EL (cell line): ENCODE results near the gene PGAM2.
"Not testable (repeated sequence)": the region's sequence is repeated elsewhere in the genome, so short reads cannot be mapped to it uniquely, and the experiment has no call there.

Experiments used
- DNase-seq: peaks from one replicate; pipeline ENCODE4 v3.0.0-alpha.2; 2016

PGAM2 gene

GRCh38 chr7:44046321-44047061 lies 18.9 kb downstream of the PGAM2 start:
- DNase-seq, result no peak

GRCh38 chr7:44045226-44046014 lies 19.9 kb downstream of the PGAM2 start:
- DNase-seq, result no peak

- peak; percentile 90 for DNase-seq
Observed at GRCh38 chr7:44044315-44045225, 20.8 kb downstream of the PGAM2 start, which contains the start of gene DBNL. Gene DBNL (plus strand): TSS chr7:44044702. CDS start chr7:44044738, 36 bp downstream.

GRCh38 chr7:44043902-44044301 lies 21.5 kb downstream of the PGAM2 start:
- DNase-seq, result no peak

- no peak for DNase-seq
Observed at GRCh38 chr7:44042221-44042620, 23.1 kb downstream of the PGAM2 start.

- DNase-seq, result not testable (repeated sequence)
Observed at GRCh38 chr7:44040493-44040891, 24.9 kb downstream of the PGAM2 start.

GRCh38 chr7:44039800-44040492 lies 25.4 kb downstream of the PGAM2 start:
- DNase-seq, result not testable (repeated sequence)

- DNase-seq, result peak; percentile 74
Observed at GRCh38 chr7:44038961-44039558, 26.3 kb downstream of the PGAM2 start.

- not testable (repeated sequence) for DNase-seq
Observed at GRCh38 chr7:44038553-44038952, 26.8 kb downstream of the PGAM2 start.

GRCh38 chr7:44037951-44038350 lies 27.4 kb downstream of the PGAM2 start:
- DNase-seq, result not testable (repeated sequence)

- peak; percentile 25 for DNase-seq
Observed at GRCh38 chr7:44036364-44036763, 29.0 kb downstream of the PGAM2 start.

GRCh38 chr7:44033971-44034844 lies 31.2 kb downstream of the PGAM2 start:
- not testable (repeated sequence) for DNase-seq

- not testable (repeated sequence) for DNase-seq
Observed at GRCh38 chr7:44032031-44032430, 33.3 kb downstream of the PGAM2 start.

GRCh38 chr7:44031319-44031718 lies 34.0 kb downstream of the PGAM2 start:
- not testable (repeated sequence) for DNase-seq

GRCh38 chr7:44030029-44030428 lies 35.3 kb downstream of the PGAM2 start:
- DNase-seq, result not testable (repeated sequence)

- not testable (repeated sequence) for DNase-seq
Observed at GRCh38 chr7:44029433-44029832, 35.9 kb downstream of the PGAM2 start.

GRCh38 chr7:44022796-44023467 lies 42.4 kb downstream of the PGAM2 start:
- not testable (repeated sequence) for DNase-seq

GRCh38 chr7:44022069-44022468 lies 43.3 kb downstream of the PGAM2 start:
- DNase-seq, result not testable (repeated sequence)

- not testable (repeated sequence) for DNase-seq
Observed at GRCh38 chr7:44019825-44020224, 45.5 kb downstream of the PGAM2 start.
